Choroid plexus epithelial cell (primary cell): ENCODE measurements around the gene DDX55.
"Not testable (repeated sequence)": the region's sequence is repeated elsewhere in the genome, so short reads cannot be mapped to it uniquely, and the experiment has no call there.

Experiments
- DNase-seq: peaks from one replicate; pipeline ENCODE4 v3.0.0-alpha.2; 2010; ENCODE audit warnings: low read depth
- H3K4me3 ChIP-seq: 2 replicates; pipeline ENCODE4 v1.5.1; 2011; ENCODE audit warnings: low read depth, mild to moderate bottlenecking, control low read depth, low read length, moderate library complexity
- TF ChIP-seq, protein P1 (sequence below): conservative IDR thresholded peaks from 2 replicates; pipeline ENCODE4 v1.5.1; 2011; ENCODE audit warnings: low read depth, mild to moderate bottlenecking, control low read depth, inconsistent platforms, low read length, moderate library complexity

DDX55 gene, protein sequence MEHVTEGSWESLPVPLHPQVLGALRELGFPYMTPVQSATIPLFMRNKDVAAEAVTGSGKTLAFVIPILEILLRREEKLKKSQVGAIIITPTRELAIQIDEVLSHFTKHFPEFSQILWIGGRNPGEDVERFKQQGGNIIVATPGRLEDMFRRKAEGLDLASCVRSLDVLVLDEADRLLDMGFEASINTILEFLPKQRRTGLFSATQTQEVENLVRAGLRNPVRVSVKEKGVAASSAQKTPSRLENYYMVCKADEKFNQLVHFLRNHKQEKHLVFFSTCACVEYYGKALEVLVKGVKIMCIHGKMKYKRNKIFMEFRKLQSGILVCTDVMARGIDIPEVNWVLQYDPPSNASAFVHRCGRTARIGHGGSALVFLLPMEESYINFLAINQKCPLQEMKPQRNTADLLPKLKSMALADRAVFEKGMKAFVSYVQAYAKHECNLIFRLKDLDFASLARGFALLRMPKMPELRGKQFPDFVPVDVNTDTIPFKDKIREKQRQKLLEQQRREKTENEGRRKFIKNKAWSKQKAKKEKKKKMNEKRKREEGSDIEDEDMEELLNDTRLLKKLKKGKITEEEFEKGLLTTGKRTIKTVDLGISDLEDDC

DNA sequence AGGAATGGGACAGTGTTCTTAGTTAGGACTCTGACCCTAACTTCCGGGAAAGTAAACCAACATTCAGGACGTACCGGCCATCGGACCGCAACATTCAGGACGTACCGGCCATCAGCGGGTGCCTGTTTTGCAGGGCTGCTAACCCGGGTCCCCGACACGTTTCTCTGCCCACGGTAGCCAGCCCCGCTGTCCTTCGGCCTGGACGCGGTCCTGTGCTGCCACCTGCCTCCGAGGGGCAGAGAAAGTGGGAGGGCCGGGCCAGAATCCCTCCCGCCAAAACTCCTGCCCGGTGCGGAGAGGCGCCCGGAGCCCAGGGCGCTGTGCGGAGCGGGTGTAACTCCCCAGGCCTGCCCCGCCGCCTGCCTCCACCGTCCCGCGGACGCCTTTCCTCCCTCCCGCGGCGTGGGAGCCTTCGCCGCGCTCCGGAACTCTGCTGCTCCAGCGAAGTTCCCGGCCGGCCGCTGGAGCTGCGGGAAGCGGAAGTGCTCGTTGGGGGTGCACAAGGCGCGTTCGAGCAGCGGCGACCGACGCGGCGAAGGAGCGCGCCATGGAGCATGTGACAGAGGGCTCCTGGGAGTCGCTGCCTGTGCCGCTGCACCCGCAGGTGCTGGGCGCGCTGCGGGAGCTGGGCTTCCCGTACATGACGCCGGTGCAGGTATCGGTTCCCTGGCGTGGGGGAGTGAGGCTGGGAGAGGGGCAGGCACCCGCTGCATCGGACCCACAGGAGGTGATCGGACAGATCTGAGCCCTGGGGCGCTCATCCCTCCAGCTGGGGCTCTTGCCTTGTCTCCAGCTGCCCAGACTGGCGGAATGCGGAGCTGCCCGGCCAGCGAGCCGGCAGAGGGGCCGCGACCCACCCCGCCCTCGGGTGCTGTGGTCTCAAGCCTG lies at the start of gene DDX55:
TSS of gene DDX55 (plus strand) at position 498 of the 888 bp plus-strand sequence. CDS start at position 548, 50 bp downstream.
- peak within 1 kb of the TSS; percentile 100 for H3K4me3 ChIP-seq
- TF ChIP-seq, protein P1, sequence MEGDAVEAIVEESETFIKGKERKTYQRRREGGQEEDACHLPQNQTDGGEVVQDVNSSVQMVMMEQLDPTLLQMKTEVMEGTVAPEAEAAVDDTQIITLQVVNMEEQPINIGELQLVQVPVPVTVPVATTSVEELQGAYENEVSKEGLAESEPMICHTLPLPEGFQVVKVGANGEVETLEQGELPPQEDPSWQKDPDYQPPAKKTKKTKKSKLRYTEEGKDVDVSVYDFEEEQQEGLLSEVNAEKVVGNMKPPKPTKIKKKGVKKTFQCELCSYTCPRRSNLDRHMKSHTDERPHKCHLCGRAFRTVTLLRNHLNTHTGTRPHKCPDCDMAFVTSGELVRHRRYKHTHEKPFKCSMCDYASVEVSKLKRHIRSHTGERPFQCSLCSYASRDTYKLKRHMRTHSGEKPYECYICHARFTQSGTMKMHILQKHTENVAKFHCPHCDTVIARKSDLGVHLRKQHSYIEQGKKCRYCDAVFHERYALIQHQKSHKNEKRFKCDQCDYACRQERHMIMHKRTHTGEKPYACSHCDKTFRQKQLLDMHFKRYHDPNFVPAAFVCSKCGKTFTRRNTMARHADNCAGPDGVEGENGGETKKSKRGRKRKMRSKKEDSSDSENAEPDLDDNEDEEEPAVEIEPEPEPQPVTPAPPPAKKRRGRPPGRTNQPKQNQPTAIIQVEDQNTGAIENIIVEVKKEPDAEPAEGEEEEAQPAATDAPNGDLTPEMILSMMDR, result peak; percentile 58
- peak; percentile 88 for DNase-seq

DNA sequence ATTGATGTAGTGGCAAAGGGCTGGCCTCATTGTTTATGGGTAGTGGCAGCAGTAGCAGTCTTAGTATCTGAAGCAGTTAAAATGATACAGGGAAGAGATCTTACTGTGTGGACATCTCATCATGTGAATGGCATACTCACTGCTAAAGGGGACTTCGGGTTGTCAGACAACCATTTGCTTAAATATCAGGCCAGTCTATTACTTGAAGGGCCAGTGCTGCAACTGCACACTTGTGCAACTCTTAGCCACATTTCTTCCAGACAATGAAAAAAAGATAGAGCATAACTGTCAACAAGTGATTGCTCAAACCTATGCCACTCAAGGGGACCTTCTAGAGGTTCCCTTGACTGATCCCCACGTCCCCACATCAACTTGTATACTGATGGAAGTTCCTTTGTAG lies 47.8 kb upstream of the DDX55 start:
- DNase-seq, H3K4me3 ChIP-seq: not testable (repeated sequence)

DNA sequence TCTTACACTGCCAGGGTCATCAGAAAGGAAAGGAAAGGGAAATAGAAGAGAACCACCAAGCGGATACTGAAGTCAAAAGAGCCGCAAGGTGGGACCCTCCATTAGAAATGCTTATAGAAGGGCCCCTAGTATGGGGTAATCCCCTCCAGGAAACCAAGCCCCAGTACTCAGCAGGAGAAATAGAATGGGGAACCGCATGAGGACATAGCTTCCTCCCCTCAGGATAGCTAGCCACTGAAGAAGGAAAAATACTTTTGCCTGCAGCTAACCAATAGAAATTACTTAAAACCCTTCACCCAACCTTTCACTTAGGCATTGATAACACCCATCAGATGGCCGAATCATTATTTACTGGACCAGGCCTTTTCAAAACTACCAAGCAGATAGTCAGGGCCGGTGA lies 47.1 kb upstream of the DDX55 start:
- H3K4me3 ChIP-seq, DNase-seq: not testable (repeated sequence)

DNA sequence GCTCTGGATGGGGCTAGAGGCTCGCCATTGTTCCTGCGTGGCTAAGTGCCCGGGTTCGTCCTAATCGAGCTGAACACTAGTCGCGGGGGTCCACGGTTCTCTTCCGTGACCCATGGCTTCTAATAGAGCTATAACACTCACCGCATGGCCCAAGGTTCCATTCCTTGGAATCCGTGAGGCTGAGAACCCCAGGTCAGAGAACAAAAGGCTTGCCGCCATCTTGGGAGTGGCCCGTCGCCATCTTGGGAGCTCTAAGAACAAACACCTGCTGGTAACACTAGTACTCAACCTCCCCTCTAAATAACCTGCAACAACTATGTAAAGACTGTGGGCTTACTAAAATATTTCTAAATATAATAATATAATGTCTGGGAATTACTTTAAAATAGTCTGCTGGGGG lies 43.4 kb upstream of the DDX55 start:
- not testable (repeated sequence) for DNase-seq, H3K4me3 ChIP-seq

- TF ChIP-seq, protein P1, result no peak
- H3K4me3 ChIP-seq, result no peak overlapping the region
- DNase-seq, result no peak
These were observed 42.4 kb upstream of the DDX55 start for GRCh38 chr12:123559468-123559867.

DNA sequence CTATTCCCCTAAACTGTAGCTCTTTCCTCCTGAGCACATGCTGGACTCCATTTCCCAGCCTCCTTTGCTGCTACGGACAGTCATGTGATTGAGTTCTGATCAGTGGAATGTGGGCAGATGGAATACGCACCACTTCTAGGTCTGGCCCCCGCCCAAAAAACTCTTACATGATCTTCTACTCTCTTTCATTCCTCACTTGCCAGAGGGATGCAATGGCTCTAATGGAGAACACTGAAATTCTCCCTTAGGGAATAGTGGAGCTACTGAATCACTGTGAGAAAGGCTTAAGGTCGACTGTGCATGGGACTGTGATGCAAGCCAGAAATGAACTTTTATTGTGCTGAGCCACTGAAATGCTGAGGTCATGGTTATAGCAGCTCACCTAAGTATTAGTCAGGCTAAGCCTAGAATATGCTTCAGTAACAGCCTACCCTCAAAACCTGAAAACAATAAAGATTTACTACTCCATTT lies 30.5 kb upstream of the DDX55 start:
- DNase-seq, result peak; percentile 93
- H3K4me3 ChIP-seq, result no peak overlapping the region
- TF ChIP-seq, protein P1, result no peak

- H3K4me3 ChIP-seq, result no peak overlapping the region
- no peak for DNase-seq
- TF ChIP-seq, protein P1, result no peak
These were observed 29.5 kb upstream of the DDX55 start for GRCh38 chr12:123572391-123572790.

- TF ChIP-seq, protein P1, result no peak
These were observed 28.0 kb upstream of the DDX55 start for GRCh38 chr12:123573870-123574269.

More at GRCh38 chr12:123573870-123574269, 28.0 kb upstream of the DDX55 start:
- H3K4me3 ChIP-seq, result no peak overlapping the region
- DNase-seq, result no peak
